ENCODE results near the gene C2orf69. TPM values are rescaled to one million over a fixed set of nuclear protein-coding genes. Genes with fewer than 3 reads are reported as not detected.

C2orf69 gene
- total RNA-seq, 1 experiment from 2014 or later, result 16.4 TPM

DNA sequence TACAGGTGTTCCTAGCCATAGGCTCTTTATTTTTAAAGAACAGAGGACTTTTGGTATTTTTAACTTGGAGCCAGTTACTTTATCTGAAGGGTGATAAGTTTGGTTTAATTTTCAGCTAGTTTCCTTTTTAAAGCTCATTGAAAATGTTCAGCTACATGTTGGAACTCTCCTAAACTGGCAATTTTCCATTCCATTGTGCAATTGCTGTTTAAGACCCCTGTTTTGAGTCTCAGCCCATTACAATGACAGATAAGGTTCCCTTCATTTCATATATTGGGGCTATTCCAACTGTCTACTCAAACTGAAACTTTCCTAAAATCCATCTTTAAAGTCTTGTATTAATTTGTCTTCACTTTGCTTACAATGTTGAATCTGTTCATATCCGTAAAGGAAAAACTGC lies 55.9 kb downstream of the C2orf69 start:
- intact Hi-C loops (cut with micrococcal nuclease; ENCODE audit: unreplicated experiment), result no loop called here
- no peak overlapping the region for H3K27ac ChIP-seq (ENCODE audit: low read depth, low read length, poor library complexity, severe bottlenecking)
- no TSS peak for BruUV-seq (replicated peaks)
- no peaks in the 10 kb centered on the region for H3K4me1 ChIP-seq (ENCODE audit: insufficient read depth, low read length, poor library complexity, severe bottlenecking)
- no peaks in the 10 kb centered on the region for H3K9me3 ChIP-seq (ENCODE audit: low read depth, low read length, poor library complexity, severe bottlenecking)
- no peaks in the 10 kb centered on the region for H3K27me3 ChIP-seq (replicated peaks; ENCODE audit: insufficient read depth, low read depth, low read length, poor library complexity)
- no peak overlapping the region for H3K4me3 ChIP-seq (ENCODE audit: low read depth, low read length, poor library complexity, severe bottlenecking)
- H3K36me3 ChIP-seq (ENCODE audit: insufficient read depth, low read length, poor library complexity, severe bottlenecking), result peaks cover 25% of the 10 kb centered on the region
- ChIA-PET CTCF (no interaction called here), POLR2A (ENCODE audit: low non-redundant PET) (no interaction called here)
- TF ChIP-seq EZH2 (IDR thresholded peaks at IDR 0.05; ENCODE audit: borderline replicate concordance, low read depth, low read length, poor library complexity, severe bottlenecking), result no peak
- TF ChIP-seq, protein P1, sequence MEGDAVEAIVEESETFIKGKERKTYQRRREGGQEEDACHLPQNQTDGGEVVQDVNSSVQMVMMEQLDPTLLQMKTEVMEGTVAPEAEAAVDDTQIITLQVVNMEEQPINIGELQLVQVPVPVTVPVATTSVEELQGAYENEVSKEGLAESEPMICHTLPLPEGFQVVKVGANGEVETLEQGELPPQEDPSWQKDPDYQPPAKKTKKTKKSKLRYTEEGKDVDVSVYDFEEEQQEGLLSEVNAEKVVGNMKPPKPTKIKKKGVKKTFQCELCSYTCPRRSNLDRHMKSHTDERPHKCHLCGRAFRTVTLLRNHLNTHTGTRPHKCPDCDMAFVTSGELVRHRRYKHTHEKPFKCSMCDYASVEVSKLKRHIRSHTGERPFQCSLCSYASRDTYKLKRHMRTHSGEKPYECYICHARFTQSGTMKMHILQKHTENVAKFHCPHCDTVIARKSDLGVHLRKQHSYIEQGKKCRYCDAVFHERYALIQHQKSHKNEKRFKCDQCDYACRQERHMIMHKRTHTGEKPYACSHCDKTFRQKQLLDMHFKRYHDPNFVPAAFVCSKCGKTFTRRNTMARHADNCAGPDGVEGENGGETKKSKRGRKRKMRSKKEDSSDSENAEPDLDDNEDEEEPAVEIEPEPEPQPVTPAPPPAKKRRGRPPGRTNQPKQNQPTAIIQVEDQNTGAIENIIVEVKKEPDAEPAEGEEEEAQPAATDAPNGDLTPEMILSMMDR (conservative IDR thresholded peaks at IDR 0.05; ENCODE audit: low read depth, low read length), result no peak
- DNase-seq (ENCODE audit: low spot score), result no peak

DNA sequence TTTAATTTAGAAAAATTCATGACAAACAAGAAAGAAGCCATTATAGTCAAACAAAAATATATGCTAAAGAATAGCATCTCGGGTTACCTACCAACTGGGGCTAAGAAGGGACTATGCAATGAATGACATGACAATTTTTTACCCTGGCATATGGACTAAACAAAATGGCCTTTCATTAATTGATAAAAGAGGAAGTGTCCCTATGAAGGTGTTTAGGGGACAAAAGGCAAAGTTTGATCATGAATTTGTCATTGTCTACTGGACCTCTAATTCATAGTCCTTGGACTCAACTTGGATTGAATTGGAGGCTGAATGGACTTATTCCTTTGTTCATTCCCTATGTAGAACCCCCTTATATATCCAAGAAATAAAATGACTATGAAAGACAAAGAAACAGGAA lies 57.0 kb downstream of the C2orf69 start:
- intact Hi-C loops (cut with micrococcal nuclease; ENCODE audit: unreplicated experiment), result no loop called here

DNA sequence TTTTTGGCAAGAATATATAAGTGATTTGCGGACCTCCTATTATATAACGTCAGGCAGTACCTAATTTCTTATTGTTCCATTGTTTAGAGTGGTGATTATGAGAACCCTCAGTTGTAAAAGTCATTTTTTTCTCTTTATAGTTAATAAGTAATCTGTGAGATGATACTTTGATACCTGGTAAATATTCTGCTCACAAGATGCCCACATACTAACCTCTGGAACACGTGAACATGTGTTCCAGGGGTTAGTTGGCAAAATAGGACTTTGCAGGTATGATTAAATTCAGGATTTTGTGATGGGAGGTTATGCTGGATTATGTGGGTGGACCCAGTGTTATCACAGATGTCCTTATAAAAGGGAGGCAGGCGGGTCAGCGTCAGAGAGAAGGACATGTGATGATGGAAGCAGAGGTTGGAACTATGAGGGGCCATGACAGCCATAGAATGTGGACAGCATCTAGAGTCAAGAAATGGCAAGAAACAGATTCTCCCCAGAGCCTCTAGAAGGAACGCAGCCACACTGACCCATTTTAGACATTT lies 61.1 kb downstream of the C2orf69 start:
- no peaks in the 10 kb centered on the region for H3K36me3 ChIP-seq (ENCODE audit: insufficient read depth, low read length, poor library complexity, severe bottlenecking)
- H3K4me1 ChIP-seq (ENCODE audit: insufficient read depth, low read length, poor library complexity, severe bottlenecking), result no peaks in the 10 kb centered on the region
- H3K9me3 ChIP-seq (ENCODE audit: low read depth, low read length, poor library complexity, severe bottlenecking), result no peaks in the 10 kb centered on the region
- DNase-seq (ENCODE audit: low spot score), result no peak
- intact Hi-C loops (cut with micrococcal nuclease; ENCODE audit: unreplicated experiment), result loop anchor here (10.0 kb wide), 2 partner anchors 763 to 1203 kb away; no protein-coding TSS in a partner anchor
- BruUV-seq (replicated peaks), result no TSS peak
- POLR2A ChIA-PET (ENCODE audit: low non-redundant PET), result no interaction called here
- no peak overlapping the region for H3K27ac ChIP-seq (ENCODE audit: low read depth, low read length, poor library complexity, severe bottlenecking)
- H3K4me3 ChIP-seq (ENCODE audit: low read depth, low read length, poor library complexity, severe bottlenecking), result no peak overlapping the region
- H3K27me3 ChIP-seq (replicated peaks; ENCODE audit: insufficient read depth, low read depth, low read length, poor library complexity), result no peaks in the 10 kb centered on the region
- no peak for TF ChIP-seq EZH2 (IDR thresholded peaks at IDR 0.05; ENCODE audit: borderline replicate concordance, low read depth, low read length, poor library complexity, severe bottlenecking)
- TF ChIP-seq, protein P1 (conservative IDR thresholded peaks at IDR 0.05; ENCODE audit: low read depth, low read length), result no peak
- CTCF ChIA-PET, result no interaction called here

More for the DNA sequence above, 57.0 kb downstream of the C2orf69 start:
- H3K27me3 ChIP-seq (replicated peaks; ENCODE audit: insufficient read depth, low read depth, low read length, poor library complexity), result no peaks in the 10 kb centered on the region
- no peaks in the 10 kb centered on the region for H3K4me1 ChIP-seq (ENCODE audit: insufficient read depth, low read length, poor library complexity, severe bottlenecking)
- BruUV-seq (replicated peaks), result no TSS peak
- DNase-seq (ENCODE audit: low spot score), result no peak
- POLR2A ChIA-PET (ENCODE audit: low non-redundant PET), result no interaction called here
- no peaks in the 10 kb centered on the region for H3K9me3 ChIP-seq (ENCODE audit: low read depth, low read length, poor library complexity, severe bottlenecking)
- H3K27ac ChIP-seq (ENCODE audit: low read depth, low read length, poor library complexity, severe bottlenecking), result no peak overlapping the region
- TF ChIP-seq, protein P1 (conservative IDR thresholded peaks at IDR 0.05; ENCODE audit: low read depth, low read length), result no peak
- TF ChIP-seq EZH2 (IDR thresholded peaks at IDR 0.05; ENCODE audit: borderline replicate concordance, low read depth, low read length, poor library complexity, severe bottlenecking), result no peak
- peaks cover 16% of the 10 kb centered on the region for H3K36me3 ChIP-seq (ENCODE audit: insufficient read depth, low read length, poor library complexity, severe bottlenecking)
- CTCF ChIA-PET, result no interaction called here
- H3K4me3 ChIP-seq (ENCODE audit: low read depth, low read length, poor library complexity, severe bottlenecking), result no peak overlapping the region
